Jurkat, Clone E6-1 (cell line): ENCODE results near the gene WDR73.
"Not testable (repeated sequence)": the region's sequence is repeated elsewhere in the genome, so short reads cannot be mapped to it uniquely, and the experiment has no call there.

Experiments
- DNase-seq: peaks from one replicate; pipeline ENCODE4 v3.0.0-alpha.2; 2011; ENCODE audit warnings: low read depth, low spot score
- H3K4me3 ChIP-seq: 2 replicates; pipeline ENCODE4 v1.5.1; 2011; ENCODE audit warnings: mild to moderate bottlenecking, low read length, control low read depth, moderate library complexity

Gene WDR73

DNA sequence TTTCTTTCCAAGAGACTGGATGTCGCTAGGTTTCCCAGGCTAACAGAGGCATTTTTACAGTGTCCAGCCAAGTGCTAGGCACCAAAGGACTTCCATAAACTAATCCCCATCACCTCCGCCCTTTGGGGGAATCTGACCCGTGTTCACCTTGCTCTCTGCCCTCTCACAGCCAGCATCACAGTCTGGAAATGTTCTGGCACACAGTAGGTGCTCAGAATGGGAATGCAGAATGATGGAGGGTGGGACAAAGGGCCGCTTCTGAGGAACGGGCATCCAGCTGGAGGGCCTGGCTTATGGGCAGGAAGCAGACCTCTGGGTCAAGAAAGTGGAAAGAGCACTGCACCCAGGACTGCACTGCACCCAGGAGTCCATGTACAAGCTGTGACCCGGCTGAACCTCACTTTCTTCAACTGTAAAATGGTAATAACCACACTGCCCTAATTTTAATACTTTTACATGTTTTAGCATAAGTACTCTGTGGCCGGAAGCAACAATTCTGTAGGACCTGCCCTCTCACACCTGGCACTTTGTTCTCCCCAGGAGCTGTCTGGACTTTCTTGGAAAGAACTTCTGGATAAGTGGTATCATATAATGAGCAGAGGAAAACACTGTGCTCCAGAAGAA, 4.8 kb upstream of the WDR73 start:
- DNase-seq = no peak
- H3K4me3 ChIP-seq = peak overlapping the region; percentile 64

DNA sequence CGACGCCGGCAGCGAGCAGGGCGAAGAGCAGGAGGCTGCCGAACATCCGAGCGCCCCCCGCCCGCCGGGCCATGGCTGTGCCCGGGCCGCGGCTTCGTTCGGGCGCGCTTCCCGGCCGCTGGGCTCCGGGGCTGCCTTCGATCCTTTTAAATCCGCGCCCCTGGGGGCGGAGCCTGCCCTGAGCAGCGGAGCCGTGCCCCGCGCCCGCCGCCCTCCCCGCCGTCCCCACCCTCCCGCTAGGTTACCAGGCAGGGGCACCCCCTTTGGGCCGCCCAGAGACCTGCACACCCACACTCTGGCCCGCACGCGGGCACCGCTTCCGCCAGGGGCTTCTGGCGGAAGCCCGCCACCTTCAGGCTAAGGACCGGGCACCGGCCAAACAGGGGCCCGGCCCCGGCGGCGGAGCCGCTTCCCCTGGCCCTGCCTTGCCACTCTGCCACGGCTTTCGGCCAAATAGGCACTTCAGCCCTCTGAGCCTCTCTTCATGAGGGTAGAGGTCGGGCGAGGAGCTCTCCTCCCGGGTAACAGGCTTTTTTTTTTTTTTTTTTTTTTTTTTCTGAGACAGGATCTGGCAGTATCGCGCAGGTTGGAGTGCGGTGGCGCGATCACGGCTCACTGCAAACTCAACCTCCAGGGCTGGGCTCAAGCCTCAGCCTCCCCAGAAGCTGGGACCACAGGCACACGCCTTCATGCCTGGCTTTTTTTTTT, 4.2 kb upstream of the WDR73 start, which contains the start of gene NMB:
TSS of gene NMB (minus strand) at position 120 of the 708 bp plus-strand sequence. CDS start at position 73, 47 bp downstream.
- DNase-seq = peak; percentile 83
- peak within 1 kb of the TSS; percentile 64 for H3K4me3 ChIP-seq

DNA sequence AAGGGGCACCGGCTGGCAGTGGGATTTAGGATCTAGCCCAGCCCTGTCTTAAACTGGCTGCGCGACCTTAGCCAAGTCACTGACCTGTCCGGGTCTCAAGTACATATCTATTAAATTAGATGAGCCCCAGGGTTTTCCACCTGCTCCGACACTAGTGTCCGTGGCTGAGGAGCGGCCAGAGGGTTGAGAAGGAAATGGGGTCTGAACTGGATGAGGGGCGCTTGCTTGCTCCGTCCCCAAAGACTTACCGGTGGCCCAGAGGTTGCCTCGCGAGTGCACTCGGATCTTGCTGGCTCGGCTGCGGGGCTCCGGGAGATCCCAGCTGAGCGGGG, 3.6 kb upstream of the WDR73 start:
- peak overlapping the region; percentile 64 for H3K4me3 ChIP-seq
- no peak for DNase-seq

DNA sequence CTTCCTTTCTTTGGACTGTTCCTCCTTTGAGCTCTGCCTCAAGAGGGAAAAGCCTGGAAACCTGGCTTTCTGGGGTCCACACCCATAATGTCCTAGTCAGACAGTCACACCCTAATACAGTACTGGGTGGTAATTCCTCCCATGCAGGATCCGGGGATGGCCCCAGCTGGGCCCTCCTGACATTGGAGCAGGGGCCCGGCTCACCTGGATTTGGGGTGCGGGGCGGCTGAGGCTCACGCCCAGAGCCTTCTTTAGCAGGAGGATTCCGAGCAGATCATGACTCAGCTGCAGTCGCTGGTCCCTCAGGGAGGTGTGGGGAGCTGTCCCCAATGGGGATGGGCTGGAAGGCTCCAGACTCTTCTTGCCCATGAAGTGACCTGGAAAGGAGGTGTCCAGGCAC, 2.9 kb upstream of the WDR73 start:
- no peak overlapping the region for H3K4me3 ChIP-seq
- no peak for DNase-seq

DNA sequence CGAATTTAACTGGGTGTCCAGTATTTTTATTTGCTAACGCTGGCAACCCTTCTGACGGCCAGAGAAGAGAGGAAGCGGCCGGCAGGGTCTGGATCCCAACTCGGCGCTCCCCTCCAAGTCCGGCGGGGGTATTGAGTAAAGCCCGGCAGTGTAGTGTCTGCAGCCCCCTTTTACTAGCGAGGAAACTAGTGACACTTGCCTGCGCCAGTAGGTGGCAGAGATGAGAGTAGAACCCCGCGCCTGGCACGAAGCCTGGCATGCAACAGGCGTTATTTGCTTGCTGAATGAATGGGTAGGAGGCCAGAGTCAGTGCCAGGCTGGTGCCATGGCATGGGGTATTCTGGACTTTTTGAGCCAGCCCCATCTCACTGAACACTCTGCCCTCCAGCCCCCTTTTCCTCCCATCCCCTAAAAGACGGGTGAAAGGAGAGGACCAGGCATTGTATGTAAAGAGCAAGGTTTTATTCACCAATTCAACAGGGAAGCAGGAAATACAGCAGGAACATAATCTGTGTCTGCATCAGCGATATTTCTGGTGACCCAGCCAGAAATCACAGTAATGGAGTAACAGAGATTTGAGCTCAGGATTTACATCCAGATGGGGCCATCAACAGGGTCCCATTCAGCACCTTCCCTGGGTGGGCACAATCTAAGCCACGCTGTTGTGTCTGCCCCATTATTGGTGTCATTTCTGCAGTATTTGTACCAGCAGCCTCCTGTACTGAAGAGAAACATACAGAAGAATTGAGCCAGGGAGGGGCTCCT, 788 bp upstream of the WDR73 start:
- H3K4me3 ChIP-seq = peak overlapping the region; percentile 98
- DNase-seq = peak; percentile 85

GRCh38 chr15:84653584-84653909, 536 bp downstream of the WDR73 start:
- no peak for DNase-seq
- peak overlapping the region; percentile 98 for H3K4me3 ChIP-seq

DNA sequence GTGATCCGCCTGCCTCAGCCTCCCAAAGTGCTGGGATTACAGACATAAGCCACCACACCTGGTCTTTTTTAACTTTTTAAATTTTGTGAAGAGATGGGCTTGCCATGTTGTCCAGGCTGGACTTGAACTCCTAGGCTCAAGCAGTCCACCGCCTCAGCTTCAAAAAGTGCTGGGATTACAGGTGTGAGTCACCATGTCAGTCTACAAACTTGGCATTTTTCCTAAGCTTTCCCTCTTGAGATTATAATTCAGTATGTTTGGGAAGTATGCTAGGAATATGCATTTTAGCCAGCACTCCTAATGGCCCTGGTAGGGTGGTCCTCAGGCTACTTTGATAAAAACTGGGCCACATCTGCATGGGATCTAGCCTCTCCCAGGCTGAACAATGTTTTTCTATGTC, 4.4 kb downstream of the WDR73 start:
- H3K4me3 ChIP-seq = no peak overlapping the region
- DNase-seq = no peak

- DNase-seq = no peak
These were observed 5.5 kb downstream of the WDR73 start for GRCh38 chr15:84648539-84648938.

DNA sequence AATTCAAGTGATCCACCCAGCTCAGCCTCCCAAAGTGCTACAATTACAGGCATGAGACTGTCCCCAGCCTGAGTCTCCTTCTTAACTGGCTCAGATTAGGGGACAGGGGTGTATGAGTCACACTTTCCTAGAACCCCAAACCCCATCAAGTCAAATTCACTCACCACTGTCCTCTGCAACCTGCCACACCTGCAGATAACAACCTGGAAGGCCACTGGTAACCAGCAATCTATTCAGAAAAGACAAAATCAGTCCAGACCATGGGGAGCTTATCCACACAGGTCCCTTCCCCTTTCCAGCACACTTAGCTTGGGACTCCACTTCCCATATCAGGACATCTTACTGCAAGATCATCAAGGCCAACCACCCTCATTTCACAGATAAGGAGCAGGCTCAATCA, 6.4 kb downstream of the WDR73 start:
- no peak for DNase-seq

More at GRCh38 chr15:84648539-84648938, 5.5 kb downstream of the WDR73 start:
- H3K4me3 ChIP-seq = no peak overlapping the region

GRCh38 chr15:84645997-84646396, 8.1 kb downstream of the WDR73 start:
- H3K4me3 ChIP-seq = no peak overlapping the region
- DNase-seq = no peak

More for the DNA sequence above, 6.4 kb downstream of the WDR73 start:
- H3K4me3 ChIP-seq = no peak overlapping the region

GRCh38 chr15:84645496-84645895, 8.6 kb downstream of the WDR73 start:
- no peak for DNase-seq
- H3K4me3 ChIP-seq = no peak overlapping the region

- DNase-seq = no peak
- H3K4me3 ChIP-seq = no peak overlapping the region
These were observed 10.2 kb downstream of the WDR73 start for GRCh38 chr15:84643838-84644237.

GRCh38 chr15:84642640-84643039, 11.4 kb downstream of the WDR73 start:
- H3K4me3 ChIP-seq, DNase-seq: not testable (repeated sequence)

- not testable (repeated sequence) for DNase-seq, H3K4me3 ChIP-seq
These were observed 12.2 kb downstream of the WDR73 start for GRCh38 chr15:84641871-84642270.

GRCh38 chr15:84638103-84638502, 16.0 kb downstream of the WDR73 start:
- DNase-seq = no peak
- H3K4me3 ChIP-seq = no peak overlapping the region

GRCh38 chr15:84634228-84634837, 19.8 kb downstream of the WDR73 start:
- no peak for DNase-seq

GRCh38 chr15:84633311-84634227, 20.5 kb downstream of the WDR73 start:
- no peak overlapping the region for H3K4me3 ChIP-seq
- no peak for DNase-seq

More at GRCh38 chr15:84634228-84634837, 19.8 kb downstream of the WDR73 start:
- H3K4me3 ChIP-seq = no peak overlapping the region

DNA sequence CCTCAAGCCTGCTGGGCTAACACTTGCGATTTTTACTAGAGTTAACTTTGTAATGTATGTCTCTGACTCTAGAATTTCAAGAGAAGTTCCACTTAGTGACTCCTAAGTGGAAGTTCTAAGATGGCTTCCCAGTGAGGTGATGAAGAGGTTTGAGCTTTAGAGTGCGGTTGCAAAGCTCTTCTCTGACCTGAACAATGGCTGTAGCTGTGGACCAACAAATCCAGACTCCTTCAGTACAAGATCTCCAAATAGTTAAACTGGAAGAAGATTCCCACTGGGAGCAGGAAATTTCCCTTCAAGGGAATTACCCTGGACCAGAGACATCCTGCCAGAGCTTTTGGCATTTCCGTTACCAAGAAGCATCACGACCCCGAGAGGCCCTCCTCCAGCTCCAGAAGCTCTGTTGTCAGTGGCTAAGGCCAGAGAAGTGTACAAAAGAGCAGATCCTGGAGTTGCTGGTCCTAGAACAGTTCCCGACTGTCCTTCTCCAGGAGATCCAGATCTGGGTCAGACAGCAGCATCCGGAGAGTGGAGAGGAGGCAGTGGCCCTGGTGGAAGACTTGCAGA, 22.3 kb downstream of the WDR73 start:
- H3K4me3 ChIP-seq = peak overlapping the region; percentile 67

GRCh38 chr15:84629033-84629432, 25.1 kb downstream of the WDR73 start:
- H3K4me3 ChIP-seq = no peak overlapping the region
- DNase-seq = no peak

More for the DNA sequence above, 22.3 kb downstream of the WDR73 start:
- no peak for DNase-seq
